ENCODE data around the gene GALNT17.

Gene GALNT17

GRCh38 chr7:71613313-71613712, 481.4 kb downstream of the GALNT17 start:
- no peaks in the 10 kb centered on the region for H3K36me3 ChIP-seq (ENCODE audit: control insufficient read depth, insufficient read depth, low read length)
- no peaks in the 10 kb centered on the region for H3K27me3 ChIP-seq (replicated peaks; ENCODE audit: control insufficient read depth, insufficient read depth, low read length)
- TF ChIP-seq CTCF (IDR thresholded peaks at IDR 0.05; ENCODE audit: insufficient read depth, low read length, poor library complexity, severe bottlenecking) = no peak
- H3K4me3 ChIP-seq (replicated peaks; ENCODE audit: low read depth, low read length) = no peak overlapping the region
- DNase-seq (ENCODE audit: extremely low read depth, insufficient read length) = no peak

- H3K4me3 ChIP-seq (replicated peaks; ENCODE audit: low read depth, low read length) = no peak overlapping the region
- DNase-seq (ENCODE audit: extremely low read depth, insufficient read length) = no peak
- TF ChIP-seq CTCF (IDR thresholded peaks at IDR 0.05; ENCODE audit: insufficient read depth, low read length, poor library complexity, severe bottlenecking) = no peak
- H3K27me3 ChIP-seq (replicated peaks; ENCODE audit: control insufficient read depth, insufficient read depth, low read length) = no peaks in the 10 kb centered on the region
- H3K36me3 ChIP-seq (ENCODE audit: control insufficient read depth, insufficient read depth, low read length) = no peaks in the 10 kb centered on the region
Measured at GRCh38 chr7:71615017-71615416, 483.1 kb downstream of the GALNT17 start.

- Histone ChIP-seq H3K36me3 (ENCODE audit: control insufficient read depth, insufficient read depth, low read length) (no peaks in the 10 kb centered on the region), H3K27me3 (replicated peaks; ENCODE audit: control insufficient read depth, insufficient read depth, low read length) (no peaks in the 10 kb centered on the region), H3K4me3 (replicated peaks; ENCODE audit: low read depth, low read length) (no peak overlapping the region)
- TF ChIP-seq CTCF (IDR thresholded peaks at IDR 0.05; ENCODE audit: insufficient read depth, low read length, poor library complexity, severe bottlenecking) = no peak
- DNase-seq (ENCODE audit: extremely low read depth, insufficient read length) = no peak
Measured at GRCh38 chr7:71616217-71616616, 484.3 kb downstream of the GALNT17 start.

GRCh38 chr7:71618278-71618677, 486.3 kb downstream of the GALNT17 start:
- H3K4me3 ChIP-seq (replicated peaks; ENCODE audit: low read depth, low read length) = no peak overlapping the region
- no peak for DNase-seq (ENCODE audit: extremely low read depth, insufficient read length)
- no peak for TF ChIP-seq CTCF (IDR thresholded peaks at IDR 0.05; ENCODE audit: insufficient read depth, low read length, poor library complexity, severe bottlenecking)
- H3K27me3 ChIP-seq (replicated peaks; ENCODE audit: control insufficient read depth, insufficient read depth, low read length) = no peaks in the 10 kb centered on the region
- H3K36me3 ChIP-seq (ENCODE audit: control insufficient read depth, insufficient read depth, low read length) = no peaks in the 10 kb centered on the region

- TF ChIP-seq CTCF (IDR thresholded peaks at IDR 0.05; ENCODE audit: insufficient read depth, low read length, poor library complexity, severe bottlenecking) = no peak
- DNase-seq (ENCODE audit: extremely low read depth, insufficient read length) = no peak
- Histone ChIP-seq H3K27me3 (replicated peaks; ENCODE audit: control insufficient read depth, insufficient read depth, low read length) (no peaks in the 10 kb centered on the region), H3K36me3 (ENCODE audit: control insufficient read depth, insufficient read depth, low read length) (no peaks in the 10 kb centered on the region), H3K4me3 (replicated peaks; ENCODE audit: low read depth, low read length) (no peak overlapping the region)
Measured at GRCh38 chr7:71625545-71625944, 493.6 kb downstream of the GALNT17 start.

- Histone ChIP-seq H3K4me3 (replicated peaks; ENCODE audit: low read depth, low read length) (no peak overlapping the region), H3K36me3 (ENCODE audit: control insufficient read depth, insufficient read depth, low read length) (no peaks in the 10 kb centered on the region), H3K27me3 (replicated peaks; ENCODE audit: control insufficient read depth, insufficient read depth, low read length) (no peaks in the 10 kb centered on the region)
- no peak for DNase-seq (ENCODE audit: extremely low read depth, insufficient read length)
- no peak for TF ChIP-seq CTCF (IDR thresholded peaks at IDR 0.05; ENCODE audit: insufficient read depth, low read length, poor library complexity, severe bottlenecking)
Measured at GRCh38 chr7:71626206-71626605, 494.3 kb downstream of the GALNT17 start.
